Measurements from ENCODE around the gene H3-3A. TPM values are rescaled to one million over a fixed set of nuclear protein-coding genes. Genes with fewer than 3 reads are reported as not detected.

H3-3A gene
- total and polyA plus RNA-seq, 2 experiments from 2014 or later = 913 to 2,407 TPM

DNA sequence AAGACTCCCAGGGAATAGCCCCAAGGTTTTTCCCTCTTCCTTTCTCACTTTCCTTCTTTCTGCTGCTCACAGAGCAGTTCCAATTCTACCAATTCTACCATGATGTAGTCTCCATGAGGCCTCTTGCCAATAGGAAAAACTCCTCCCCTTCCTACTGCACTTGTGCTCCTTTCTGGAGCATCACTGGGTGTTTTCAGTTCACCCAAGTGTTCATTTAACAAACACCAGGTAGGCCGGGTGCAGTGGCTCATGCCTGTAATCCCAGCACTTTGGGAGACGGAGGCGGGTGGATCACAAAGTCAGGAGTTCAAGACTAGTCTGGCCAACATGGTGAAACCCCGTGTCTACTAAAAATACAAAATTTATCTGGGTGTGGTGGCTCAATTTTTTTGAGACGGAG, 26.6 kb upstream of the H3-3A start:
- no peaks in the 10 kb centered on the region for H3K36me3 Mint-ChIP-seq (ENCODE audit: low read depth)
- no peak overlapping the region for H3K4me2 ChIP-seq
- H3K4me3 Mint-ChIP-seq = no peak overlapping the region
- no peaks in the 10 kb centered on the region for H3K36me3 ChIP-seq (ENCODE audit: insufficient read depth)
- H3K27me3 ChIP-seq (ENCODE audit: insufficient read depth) = no peaks in the 10 kb centered on the region
- H3K4me1 Mint-ChIP-seq = no peaks in the 10 kb centered on the region
- no peak overlapping the region for H3K27ac ChIP-seq (ENCODE audit: low read depth)
- H3K4me3 ChIP-seq = no peak overlapping the region
- no peak overlapping the region for H2AFZ ChIP-seq
- H3K27me3 Mint-ChIP-seq (ENCODE audit: insufficient read depth, low read depth, poor library complexity) = peaks cover 4% of the 10 kb centered on the region
- ATAC-seq (no peak), DNase-seq (ENCODE audit: low spot score) (no peak)
- H3K9me2 ChIP-seq (ENCODE audit: insufficient read depth) = no peaks in the 10 kb centered on the region
- no peak overlapping the region for H3K27ac Mint-ChIP-seq
- 0 out of 2 replicates have a peak, but pooled peaks cover 2% of the 10 kb centered on the region for H3F3A ChIP-seq (replicated peaks; ENCODE audit: low read depth)
- no peaks in the 10 kb centered on the region for H3K79me2 ChIP-seq (replicated peaks; ENCODE audit: insufficient read depth)
- no peaks in the 10 kb centered on the region for H4K20me1 ChIP-seq (replicated peaks; ENCODE audit: insufficient read depth)
- no peaks in the 10 kb centered on the region for H3K4me1 ChIP-seq (ENCODE audit: insufficient read depth)
- no peak for TF ChIP-seq EZH2phosphoT487 (IDR thresholded peaks at IDR 0.05; ENCODE audit: unreplicated experiment)
- no peak for TF ChIP-seq ZNF331 (CRISPR knock-in tag; IDR thresholded peaks at IDR 0.05; ENCODE audit: low read depth)
- TF ChIP-seq JUNB (IDR thresholded peaks at IDR 0.05; ENCODE audit: unreplicated experiment) = no peak
- no peak for TF ChIP-seq NANOG (IDR thresholded peaks at IDR 0.05; ENCODE audit: borderline replicate concordance)
- no peak for TF ChIP-seq CREB1 (CRISPR knock-in tag; IDR thresholded peaks at IDR 0.05; ENCODE audit: low read depth)
- no peaks in the 10 kb centered on the region for H3K9me3 Mint-ChIP-seq

DNA sequence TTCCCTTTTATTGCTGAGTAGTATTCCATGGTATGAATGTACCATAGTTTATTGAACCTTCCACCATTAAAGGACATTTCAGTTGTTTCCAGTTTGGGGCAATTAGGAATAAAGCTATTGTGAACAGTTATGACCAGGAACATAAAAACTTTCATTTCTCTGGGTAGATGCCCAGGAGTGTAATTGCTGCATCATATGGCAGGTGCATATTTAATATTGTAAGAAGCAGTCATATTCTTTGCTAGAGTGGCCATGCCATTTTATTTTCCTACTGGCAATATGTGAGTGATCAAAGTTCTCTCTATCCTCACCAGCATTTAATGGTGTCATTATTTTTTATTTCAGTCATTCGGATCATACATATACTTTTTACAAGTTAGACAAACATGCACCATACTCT, 23.9 kb upstream of the H3-3A start:
- H3K36me3 ChIP-seq (ENCODE audit: insufficient read depth) = no peaks in the 10 kb centered on the region
- H3K4me1 ChIP-seq (ENCODE audit: insufficient read depth) = no peaks in the 10 kb centered on the region; the same call in 1 of the 2 replicates
- Mint-ChIP-seq H3K36me3 (ENCODE audit: low read depth) (no peaks in the 10 kb centered on the region), H3K9me3 (no peaks in the 10 kb centered on the region), H3K4me1 (no peaks in the 10 kb centered on the region), H3K27ac (no peak overlapping the region), H3K4me3 (no peak overlapping the region), H3K27me3 (ENCODE audit: insufficient read depth, low read depth, poor library complexity) (no peaks in the 10 kb centered on the region)
- no peak overlapping the region for H2AFZ ChIP-seq
- ATAC-seq = no peak
- no peaks in the 10 kb centered on the region for H3K79me2 ChIP-seq (replicated peaks; ENCODE audit: insufficient read depth)
- no peak for DNase-seq (ENCODE audit: low spot score)
- H3K27me3 ChIP-seq (ENCODE audit: insufficient read depth) = no peaks in the 10 kb centered on the region
- H3K27ac ChIP-seq (ENCODE audit: low read depth) = no peak overlapping the region
- no peak overlapping the region for H3K4me3 ChIP-seq
- H3K9me2 ChIP-seq (ENCODE audit: insufficient read depth) = no peaks in the 10 kb centered on the region
- no peak overlapping the region for H3K4me2 ChIP-seq
- H4K20me1 ChIP-seq (replicated peaks; ENCODE audit: insufficient read depth) = no peaks in the 10 kb centered on the region
- 0 out of 2 replicates have a peak, but pooled peaks cover 2% of the 10 kb centered on the region for H3F3A ChIP-seq (replicated peaks; ENCODE audit: low read depth)
- no peak for TF ChIP-seq JUNB (IDR thresholded peaks at IDR 0.05; ENCODE audit: unreplicated experiment)
- TF ChIP-seq POLR2AphosphoS5 (IDR thresholded peaks at IDR 0.05; ENCODE audit: low read depth) = no peak
- TF ChIP-seq ZNF331 (CRISPR knock-in tag; IDR thresholded peaks at IDR 0.05; ENCODE audit: low read depth) = no peak
- TF ChIP-seq, protein P1, sequence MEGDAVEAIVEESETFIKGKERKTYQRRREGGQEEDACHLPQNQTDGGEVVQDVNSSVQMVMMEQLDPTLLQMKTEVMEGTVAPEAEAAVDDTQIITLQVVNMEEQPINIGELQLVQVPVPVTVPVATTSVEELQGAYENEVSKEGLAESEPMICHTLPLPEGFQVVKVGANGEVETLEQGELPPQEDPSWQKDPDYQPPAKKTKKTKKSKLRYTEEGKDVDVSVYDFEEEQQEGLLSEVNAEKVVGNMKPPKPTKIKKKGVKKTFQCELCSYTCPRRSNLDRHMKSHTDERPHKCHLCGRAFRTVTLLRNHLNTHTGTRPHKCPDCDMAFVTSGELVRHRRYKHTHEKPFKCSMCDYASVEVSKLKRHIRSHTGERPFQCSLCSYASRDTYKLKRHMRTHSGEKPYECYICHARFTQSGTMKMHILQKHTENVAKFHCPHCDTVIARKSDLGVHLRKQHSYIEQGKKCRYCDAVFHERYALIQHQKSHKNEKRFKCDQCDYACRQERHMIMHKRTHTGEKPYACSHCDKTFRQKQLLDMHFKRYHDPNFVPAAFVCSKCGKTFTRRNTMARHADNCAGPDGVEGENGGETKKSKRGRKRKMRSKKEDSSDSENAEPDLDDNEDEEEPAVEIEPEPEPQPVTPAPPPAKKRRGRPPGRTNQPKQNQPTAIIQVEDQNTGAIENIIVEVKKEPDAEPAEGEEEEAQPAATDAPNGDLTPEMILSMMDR (conservative IDR thresholded peaks at IDR 0.05; ENCODE audit: low read depth in 2 of 2) = no peak
- no peak for TF ChIP-seq STAT1 (IDR thresholded peaks at IDR 0.05; ENCODE audit: unreplicated experiment)
- TF ChIP-seq, protein P2, sequence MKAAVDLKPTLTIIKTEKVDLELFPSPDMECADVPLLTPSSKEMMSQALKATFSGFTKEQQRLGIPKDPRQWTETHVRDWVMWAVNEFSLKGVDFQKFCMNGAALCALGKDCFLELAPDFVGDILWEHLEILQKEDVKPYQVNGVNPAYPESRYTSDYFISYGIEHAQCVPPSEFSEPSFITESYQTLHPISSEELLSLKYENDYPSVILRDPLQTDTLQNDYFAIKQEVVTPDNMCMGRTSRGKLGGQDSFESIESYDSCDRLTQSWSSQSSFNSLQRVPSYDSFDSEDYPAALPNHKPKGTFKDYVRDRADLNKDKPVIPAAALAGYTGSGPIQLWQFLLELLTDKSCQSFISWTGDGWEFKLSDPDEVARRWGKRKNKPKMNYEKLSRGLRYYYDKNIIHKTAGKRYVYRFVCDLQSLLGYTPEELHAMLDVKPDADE (IDR thresholded peaks at IDR 0.05) = no peak
- TF ChIP-seq EZH2phosphoT487 (IDR thresholded peaks at IDR 0.05; ENCODE audit: unreplicated experiment) = no peak
- TF ChIP-seq, protein P3, sequence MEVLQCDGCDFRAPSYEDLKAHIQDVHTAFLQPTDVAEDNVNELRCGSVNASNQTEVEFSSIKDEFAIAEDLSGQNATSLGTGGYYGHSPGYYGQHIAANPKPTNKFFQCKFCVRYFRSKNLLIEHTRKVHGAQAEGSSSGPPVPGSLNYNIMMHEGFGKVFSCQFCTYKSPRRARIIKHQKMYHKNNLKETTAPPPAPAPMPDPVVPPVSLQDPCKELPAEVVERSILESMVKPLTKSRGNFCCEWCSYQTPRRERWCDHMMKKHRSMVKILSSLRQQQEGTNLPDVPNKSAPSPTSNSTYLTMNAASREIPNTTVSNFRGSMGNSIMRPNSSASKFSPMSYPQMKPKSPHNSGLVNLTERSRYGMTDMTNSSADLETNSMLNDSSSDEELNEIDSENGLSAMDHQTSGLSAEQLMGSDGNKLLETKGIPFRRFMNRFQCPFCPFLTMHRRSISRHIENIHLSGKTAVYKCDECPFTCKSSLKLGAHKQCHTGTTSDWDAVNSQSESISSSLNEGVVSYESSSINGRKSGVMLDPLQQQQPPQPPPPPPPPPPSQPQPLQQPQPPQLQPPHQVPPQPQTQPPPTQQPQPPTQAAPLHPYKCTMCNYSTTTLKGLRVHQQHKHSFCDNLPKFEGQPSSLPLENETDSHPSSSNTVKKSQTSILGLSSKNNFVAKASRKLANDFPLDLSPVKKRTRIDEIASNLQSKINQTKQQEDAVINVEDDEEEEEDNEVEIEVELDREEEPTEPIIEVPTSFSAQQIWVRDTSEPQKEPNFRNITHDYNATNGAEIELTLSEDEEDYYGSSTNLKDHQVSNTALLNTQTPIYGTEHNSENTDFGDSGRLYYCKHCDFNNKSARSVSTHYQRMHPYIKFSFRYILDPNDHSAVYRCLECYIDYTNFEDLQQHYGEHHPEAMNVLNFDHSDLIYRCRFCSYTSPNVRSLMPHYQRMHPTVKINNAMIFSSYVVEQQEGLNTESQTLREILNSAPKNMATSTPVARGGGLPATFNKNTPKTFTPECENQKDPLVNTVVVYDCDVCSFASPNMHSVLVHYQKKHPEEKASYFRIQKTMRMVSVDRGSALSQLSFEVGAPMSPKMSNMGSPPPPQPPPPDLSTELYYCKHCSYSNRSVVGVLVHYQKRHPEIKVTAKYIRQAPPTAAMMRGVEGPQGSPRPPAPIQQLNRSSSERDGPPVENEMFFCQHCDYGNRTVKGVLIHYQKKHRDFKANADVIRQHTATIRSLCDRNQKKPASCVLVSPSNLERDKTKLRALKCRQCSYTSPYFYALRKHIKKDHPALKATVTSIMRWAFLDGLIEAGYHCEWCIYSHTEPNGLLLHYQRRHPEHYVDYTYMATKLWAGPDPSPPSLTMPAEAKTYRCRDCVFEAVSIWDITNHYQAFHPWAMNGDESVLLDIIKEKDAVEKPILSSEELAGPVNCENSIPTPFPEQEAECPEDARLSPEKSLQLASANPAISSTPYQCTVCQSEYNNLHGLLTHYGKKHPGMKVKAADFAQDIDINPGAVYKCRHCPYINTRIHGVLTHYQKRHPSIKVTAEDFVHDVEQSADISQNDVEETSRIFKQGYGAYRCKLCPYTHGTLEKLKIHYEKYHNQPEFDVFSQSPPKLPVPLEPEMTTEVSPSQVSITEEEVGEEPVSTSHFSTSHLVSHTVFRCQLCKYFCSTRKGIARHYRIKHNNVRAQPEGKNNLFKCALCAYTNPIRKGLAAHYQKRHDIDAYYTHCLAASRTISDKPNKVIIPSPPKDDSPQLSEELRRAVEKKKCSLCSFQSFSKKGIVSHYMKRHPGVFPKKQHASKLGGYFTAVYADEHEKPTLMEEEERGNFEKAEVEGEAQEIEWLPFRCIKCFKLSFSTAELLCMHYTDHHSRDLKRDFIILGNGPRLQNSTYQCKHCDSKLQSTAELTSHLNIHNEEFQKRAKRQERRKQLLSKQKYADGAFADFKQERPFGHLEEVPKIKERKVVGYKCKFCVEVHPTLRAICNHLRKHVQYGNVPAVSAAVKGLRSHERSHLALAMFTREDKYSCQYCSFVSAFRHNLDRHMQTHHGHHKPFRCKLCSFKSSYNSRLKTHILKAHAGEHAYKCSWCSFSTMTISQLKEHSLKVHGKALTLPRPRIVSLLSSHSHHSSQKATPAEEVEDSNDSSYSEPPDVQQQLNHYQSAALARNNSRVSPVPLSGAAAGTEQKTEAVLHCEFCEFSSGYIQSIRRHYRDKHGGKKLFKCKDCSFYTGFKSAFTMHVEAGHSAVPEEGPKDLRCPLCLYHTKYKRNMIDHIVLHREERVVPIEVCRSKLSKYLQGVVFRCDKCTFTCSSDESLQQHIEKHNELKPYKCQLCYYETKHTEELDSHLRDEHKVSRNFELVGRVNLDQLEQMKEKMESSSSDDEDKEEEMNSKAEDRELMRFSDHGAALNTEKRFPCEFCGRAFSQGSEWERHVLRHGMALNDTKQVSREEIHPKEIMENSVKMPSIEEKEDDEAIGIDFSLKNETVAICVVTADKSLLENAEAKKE (CRISPR knock-in tag; IDR thresholded peaks at IDR 0.05) = no peak

Measured in GM23338 (cell line).